ENCODE results near the gene MORN5. TPM values are rescaled to one million over a fixed set of nuclear protein-coding genes. Genes with fewer than 3 reads are reported as not detected.

Gene MORN5
- total and polyA plus RNA-seq, 2 donors (not counting 1 experiment from before 2014, with no cell fraction given), result 0.33 TPM; not detected in 1

DNA sequence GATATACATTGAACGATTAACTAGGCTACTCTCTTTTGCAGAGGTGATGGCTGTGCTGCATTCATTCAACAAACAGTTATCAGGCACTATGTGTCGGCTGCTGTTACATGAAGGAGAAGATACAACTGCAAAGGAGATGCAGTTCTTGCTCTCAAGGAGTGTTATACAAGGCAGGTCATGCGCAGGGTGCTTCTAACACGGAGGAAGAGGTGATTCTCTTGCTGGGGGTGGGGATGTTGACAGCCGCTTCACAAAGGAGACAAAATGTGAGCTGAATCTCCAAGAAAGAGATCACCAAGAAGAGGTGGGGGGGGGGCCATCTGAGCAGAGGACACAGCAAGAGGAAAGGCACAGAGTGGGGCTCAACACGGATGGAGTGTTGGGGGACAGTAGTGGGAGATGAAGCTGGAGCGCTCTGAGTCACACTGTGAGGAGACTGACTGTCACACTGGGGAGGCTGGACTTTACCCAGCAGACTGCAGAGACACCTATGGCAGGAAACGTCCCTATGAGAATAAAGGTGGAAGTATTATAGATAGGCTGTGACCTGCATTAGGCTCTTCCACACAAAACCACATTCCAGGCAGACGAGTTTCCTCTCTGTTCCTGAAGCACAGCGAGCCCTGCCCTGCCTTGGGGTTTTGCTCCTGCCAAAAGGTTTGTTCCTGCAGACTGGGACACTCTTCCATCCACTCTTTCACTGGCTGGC, 21.0 kb upstream of the MORN5 start:
- H3K9ac ChIP-seq (ENCODE audit: insufficient read depth, low read length), result no peak overlapping the region
- no peaks in the 10 kb centered on the region for H3K36me3 ChIP-seq (ENCODE audit: control insufficient read depth, insufficient read depth, low read length)
- H4K20me1 ChIP-seq (ENCODE audit: control insufficient read depth, extremely low read depth, insufficient read depth, low read length), result no peaks in the 10 kb centered on the region
- H3K4me2 ChIP-seq (ENCODE audit: extremely low read depth, insufficient read depth, low read length), result no peak overlapping the region
- no peaks in the 10 kb centered on the region for H3K79me2 ChIP-seq (ENCODE audit: control insufficient read depth, insufficient read depth, low read length)
- no peaks in the 10 kb centered on the region for H3K9me3 ChIP-seq (ENCODE audit: control insufficient read depth, insufficient read depth, low read depth, low read length)
- H3K4me3 ChIP-seq (replicated peaks in 1 of 4; ENCODE audit: control extremely low read depth in 1 of 4, insufficient read depth in 1 of 4, low read depth in 3 of 4, low read length in 4 of 4), result no peak overlapping the region
- no peak for TF ChIP-seq EZH2 (IDR thresholded peaks at IDR 0.05; ENCODE audit: low read length, missing control alignments)
- TF ChIP-seq CTCF (conservative IDR thresholded peaks at IDR 0.05 in 1 of 2, IDR thresholded peaks at IDR 0.05 in 1 of 2; ENCODE audit: low read depth in 1 of 2, low read length in 2 of 2), result no peak
- no peaks in the 10 kb centered on the region for H3K27me3 ChIP-seq (ENCODE audit: control insufficient read depth, insufficient read depth, low read length)
- H3K4me1 ChIP-seq (ENCODE audit: control insufficient read depth, extremely low read depth, insufficient read depth, low read length), result peaks cover 2% of the 10 kb centered on the region
- DNase-seq (ENCODE audit: low read depth in 2 of 2), result no peak
- no peak overlapping the region for H2AFZ ChIP-seq (ENCODE audit: low read length)
- no peak overlapping the region for H3K27ac ChIP-seq (ENCODE audit: insufficient read depth, low read length)

DNA sequence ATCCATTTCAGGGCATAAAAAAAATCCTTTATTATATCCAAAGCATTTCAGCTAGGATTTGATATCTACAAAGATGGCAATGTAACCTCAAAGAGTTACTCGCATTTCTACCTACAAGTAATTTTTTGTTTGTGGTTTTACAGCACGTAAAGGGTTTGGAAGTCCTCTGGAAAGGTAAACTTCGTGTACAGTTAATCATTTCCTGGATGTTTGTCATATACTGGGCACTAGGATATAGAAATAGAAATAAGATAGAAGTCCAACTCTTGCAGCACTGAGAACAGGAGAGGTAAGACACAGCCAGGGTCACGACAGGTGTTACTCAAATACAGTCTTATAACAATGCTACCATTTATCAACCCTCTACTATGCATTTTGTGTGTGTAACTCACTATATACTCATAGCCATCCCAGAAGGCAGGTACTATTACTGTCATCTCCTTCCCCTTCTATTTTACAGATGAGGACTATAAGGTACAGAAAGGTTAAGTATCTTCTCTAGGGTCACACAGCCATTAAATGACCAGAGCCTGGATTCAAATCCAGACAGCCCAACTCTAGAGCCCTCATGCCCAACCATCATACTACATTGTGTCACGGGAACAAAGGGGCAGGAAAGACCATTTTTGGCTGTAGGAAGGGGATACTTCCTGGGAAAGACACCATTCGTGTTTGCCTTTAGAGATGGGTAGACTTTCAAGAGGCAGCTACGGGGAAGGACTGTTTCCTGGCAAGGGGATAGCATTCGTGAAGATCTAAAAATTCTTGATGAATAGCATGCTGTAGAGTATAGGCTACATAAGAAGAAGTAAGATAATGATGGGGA, 19.1 kb upstream of the MORN5 start:
- no peak overlapping the region for H2AFZ ChIP-seq (ENCODE audit: low read length)
- H3K27ac ChIP-seq (ENCODE audit: insufficient read depth, low read length), result no peak overlapping the region
- H3K4me1 ChIP-seq (ENCODE audit: control insufficient read depth, extremely low read depth, insufficient read depth, low read length), result no peaks in the 10 kb centered on the region
- no peak overlapping the region for H3K4me3 ChIP-seq (replicated peaks in 1 of 4; ENCODE audit: control extremely low read depth in 1 of 4, insufficient read depth in 1 of 4, low read depth in 3 of 4, low read length in 4 of 4)
- no peak overlapping the region for H3K4me2 ChIP-seq (ENCODE audit: extremely low read depth, insufficient read depth, low read length)
- H3K36me3 ChIP-seq (ENCODE audit: control insufficient read depth, insufficient read depth, low read length), result peaks cover 2% of the 10 kb centered on the region
- H3K27me3 ChIP-seq (ENCODE audit: control insufficient read depth, insufficient read depth, low read length), result no peaks in the 10 kb centered on the region
- no peak overlapping the region for H3K9ac ChIP-seq (ENCODE audit: insufficient read depth, low read length)
- no peaks in the 10 kb centered on the region for H3K9me3 ChIP-seq (ENCODE audit: control insufficient read depth, insufficient read depth, low read depth, low read length)
- peaks cover 2% of the 10 kb centered on the region for H4K20me1 ChIP-seq (ENCODE audit: control insufficient read depth, extremely low read depth, insufficient read depth, low read length)
- DNase-seq (ENCODE audit: low read depth in 2 of 2), result no peak
- TF ChIP-seq EZH2 (IDR thresholded peaks at IDR 0.05; ENCODE audit: low read length, missing control alignments), result no peak
- no peak for TF ChIP-seq CTCF (conservative IDR thresholded peaks at IDR 0.05 in 1 of 2, IDR thresholded peaks at IDR 0.05 in 1 of 2; ENCODE audit: low read depth in 1 of 2, low read length in 2 of 2)
- no peaks in the 10 kb centered on the region for H3K79me2 ChIP-seq (ENCODE audit: control insufficient read depth, insufficient read depth, low read length)

DNA sequence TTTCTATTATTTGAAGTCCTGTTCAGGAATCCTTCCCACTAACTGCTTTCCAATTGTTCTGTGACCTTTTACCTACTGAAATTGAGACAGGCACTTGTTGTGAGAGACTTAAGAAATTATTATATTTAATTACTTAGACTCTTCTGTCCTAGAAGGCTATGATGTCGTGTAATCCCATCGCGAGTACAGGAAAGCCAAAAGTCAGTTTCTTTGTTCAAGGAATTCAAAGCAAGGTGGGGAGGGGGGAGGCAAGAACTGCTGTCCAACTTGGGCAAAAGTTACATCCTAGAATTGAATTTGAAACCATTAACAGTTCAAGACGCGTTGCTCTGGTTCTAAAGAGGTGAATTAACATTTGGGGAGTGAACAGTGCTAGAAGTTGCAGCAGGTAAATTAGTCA, 18.0 kb upstream of the MORN5 start:
- no peak for TF ChIP-seq EZH2 (IDR thresholded peaks at IDR 0.05; ENCODE audit: low read length, missing control alignments)
- TF ChIP-seq CTCF (conservative IDR thresholded peaks at IDR 0.05 in 1 of 2, IDR thresholded peaks at IDR 0.05 in 1 of 2; ENCODE audit: low read depth in 1 of 2, low read length in 2 of 2), result no peak
- Histone ChIP-seq H3K27me3 (ENCODE audit: control insufficient read depth, insufficient read depth, low read length) (no peaks in the 10 kb centered on the region), H3K9ac (ENCODE audit: insufficient read depth, low read length) (no peak overlapping the region), H3K27ac (ENCODE audit: insufficient read depth, low read length) (no peak overlapping the region), H3K4me3 (replicated peaks in 1 of 4; ENCODE audit: control extremely low read depth in 1 of 4, insufficient read depth in 1 of 4, low read depth in 3 of 4, low read length in 4 of 4) (no peak overlapping the region), H2AFZ (ENCODE audit: low read length) (no peak overlapping the region), H3K79me2 (ENCODE audit: control insufficient read depth, insufficient read depth, low read length) (no peaks in the 10 kb centered on the region), H3K4me2 (ENCODE audit: extremely low read depth, insufficient read depth, low read length) (no peak overlapping the region), H4K20me1 (ENCODE audit: control insufficient read depth, extremely low read depth, insufficient read depth, low read length) (peaks cover 2% of the 10 kb centered on the region), H3K36me3 (ENCODE audit: control insufficient read depth, insufficient read depth, low read length) (peaks cover 2% of the 10 kb centered on the region), H3K4me1 (ENCODE audit: control insufficient read depth, extremely low read depth, insufficient read depth, low read length) (no peaks in the 10 kb centered on the region), H3K9me3 (ENCODE audit: control insufficient read depth, insufficient read depth, low read depth, low read length) (no peaks in the 10 kb centered on the region)
- no peak for DNase-seq (ENCODE audit: low read depth in 2 of 2)

Measured in fibroblast of lung (primary cell).